GM20000 (cell line): ENCODE measurements around the gene NAT8.

Experiments used
- DNase-seq: peaks from one replicate; pipeline ENCODE4 v3.0.0; 2012; ENCODE audit warnings: low spot score
- TF ChIP-seq, protein P1 (sequence below): IDR thresholded peaks from 2 replicates; pipeline ENCODE4 v1.5.1; 2012; ENCODE audit warnings: mild to moderate bottlenecking, control low read depth; ENCODE audit errors: extremely low read depth, missing control alignments

The NAT8 gene

DNA sequence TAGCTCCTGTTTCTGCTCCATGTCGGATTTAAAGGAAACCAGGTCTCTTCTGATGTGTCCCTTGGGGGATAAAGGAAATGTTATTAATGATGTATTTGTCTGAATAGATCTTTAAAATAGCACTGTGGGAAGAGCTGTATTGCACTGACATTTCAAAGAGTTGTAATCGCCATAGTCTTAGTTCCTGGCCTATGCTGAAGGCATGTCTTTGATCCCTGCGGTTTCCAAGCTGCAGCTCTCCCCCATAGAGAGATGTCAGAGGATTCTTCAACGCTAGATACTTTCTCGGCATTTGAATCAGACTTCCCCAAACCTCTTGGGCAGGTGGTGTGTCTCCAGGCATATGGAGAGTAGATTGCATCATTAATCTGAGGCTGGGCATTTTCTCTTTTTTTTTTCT lies 40.4 kb downstream of the NAT8 start:
- TF ChIP-seq, protein P1, sequence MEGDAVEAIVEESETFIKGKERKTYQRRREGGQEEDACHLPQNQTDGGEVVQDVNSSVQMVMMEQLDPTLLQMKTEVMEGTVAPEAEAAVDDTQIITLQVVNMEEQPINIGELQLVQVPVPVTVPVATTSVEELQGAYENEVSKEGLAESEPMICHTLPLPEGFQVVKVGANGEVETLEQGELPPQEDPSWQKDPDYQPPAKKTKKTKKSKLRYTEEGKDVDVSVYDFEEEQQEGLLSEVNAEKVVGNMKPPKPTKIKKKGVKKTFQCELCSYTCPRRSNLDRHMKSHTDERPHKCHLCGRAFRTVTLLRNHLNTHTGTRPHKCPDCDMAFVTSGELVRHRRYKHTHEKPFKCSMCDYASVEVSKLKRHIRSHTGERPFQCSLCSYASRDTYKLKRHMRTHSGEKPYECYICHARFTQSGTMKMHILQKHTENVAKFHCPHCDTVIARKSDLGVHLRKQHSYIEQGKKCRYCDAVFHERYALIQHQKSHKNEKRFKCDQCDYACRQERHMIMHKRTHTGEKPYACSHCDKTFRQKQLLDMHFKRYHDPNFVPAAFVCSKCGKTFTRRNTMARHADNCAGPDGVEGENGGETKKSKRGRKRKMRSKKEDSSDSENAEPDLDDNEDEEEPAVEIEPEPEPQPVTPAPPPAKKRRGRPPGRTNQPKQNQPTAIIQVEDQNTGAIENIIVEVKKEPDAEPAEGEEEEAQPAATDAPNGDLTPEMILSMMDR: no peak
- DNase-seq: no peak

DNA sequence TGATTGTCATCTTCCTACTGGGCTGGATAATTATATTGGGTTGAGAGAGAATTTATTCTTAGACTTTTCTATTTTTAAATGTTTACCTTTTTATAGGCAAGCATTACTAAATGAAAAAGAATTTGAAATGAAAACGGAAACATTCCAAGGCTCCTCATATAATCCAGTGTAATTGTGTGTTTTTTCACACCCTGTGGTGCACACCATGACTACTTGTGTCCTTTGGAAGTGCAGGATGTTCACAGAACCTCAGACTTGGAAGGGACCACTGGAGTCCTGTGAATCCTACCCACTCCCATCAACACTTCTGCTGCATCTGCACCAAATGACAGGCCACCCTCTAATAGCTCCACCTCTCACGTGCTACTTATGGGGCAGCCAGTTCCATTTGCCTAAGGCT lies 48.0 kb downstream of the NAT8 start:
- DNase-seq: no peak

DNA sequence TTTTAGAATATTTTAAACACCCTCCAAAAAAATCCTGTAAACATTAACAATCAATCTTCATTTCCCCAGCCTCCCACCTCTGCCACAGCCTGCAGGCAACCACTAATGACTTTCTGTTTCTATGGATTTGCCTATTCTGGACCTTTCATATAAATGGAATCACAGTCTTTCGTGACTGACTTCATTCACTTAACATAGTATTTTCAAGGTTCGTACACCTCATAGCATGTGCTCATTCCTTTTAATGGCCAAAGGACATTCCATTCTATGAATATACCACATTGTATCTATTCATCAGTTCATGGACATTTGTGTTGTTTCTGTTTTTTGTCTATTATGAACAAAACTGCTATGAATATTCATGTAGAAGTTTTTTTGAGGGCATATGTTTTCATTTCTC lies 48.5 kb downstream of the NAT8 start:
- TF ChIP-seq, protein P1: no peak

More for the DNA sequence above, 48.0 kb downstream of the NAT8 start:
- TF ChIP-seq, protein P1: no peak

More for the DNA sequence above, 48.5 kb downstream of the NAT8 start:
- no peak for DNase-seq
